Astrocyte of the hippocampus (primary cell): ENCODE data around the gene ARSK.
A peak's percentile ranks its signal among the peaks of the same experiment; 100 is the strongest.

ENCODE experiments used
- DNase-seq: peaks from one replicate; pipeline ENCODE4 v3.0.0; 2011; ENCODE audit warnings: low read depth, low spot score

The ARSK gene, protein sequence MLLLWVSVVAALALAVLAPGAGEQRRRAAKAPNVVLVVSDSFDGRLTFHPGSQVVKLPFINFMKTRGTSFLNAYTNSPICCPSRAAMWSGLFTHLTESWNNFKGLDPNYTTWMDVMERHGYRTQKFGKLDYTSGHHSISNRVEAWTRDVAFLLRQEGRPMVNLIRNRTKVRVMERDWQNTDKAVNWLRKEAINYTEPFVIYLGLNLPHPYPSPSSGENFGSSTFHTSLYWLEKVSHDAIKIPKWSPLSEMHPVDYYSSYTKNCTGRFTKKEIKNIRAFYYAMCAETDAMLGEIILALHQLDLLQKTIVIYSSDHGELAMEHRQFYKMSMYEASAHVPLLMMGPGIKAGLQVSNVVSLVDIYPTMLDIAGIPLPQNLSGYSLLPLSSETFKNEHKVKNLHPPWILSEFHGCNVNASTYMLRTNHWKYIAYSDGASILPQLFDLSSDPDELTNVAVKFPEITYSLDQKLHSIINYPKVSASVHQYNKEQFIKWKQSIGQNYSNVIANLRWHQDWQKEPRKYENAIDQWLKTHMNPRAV

DNA sequence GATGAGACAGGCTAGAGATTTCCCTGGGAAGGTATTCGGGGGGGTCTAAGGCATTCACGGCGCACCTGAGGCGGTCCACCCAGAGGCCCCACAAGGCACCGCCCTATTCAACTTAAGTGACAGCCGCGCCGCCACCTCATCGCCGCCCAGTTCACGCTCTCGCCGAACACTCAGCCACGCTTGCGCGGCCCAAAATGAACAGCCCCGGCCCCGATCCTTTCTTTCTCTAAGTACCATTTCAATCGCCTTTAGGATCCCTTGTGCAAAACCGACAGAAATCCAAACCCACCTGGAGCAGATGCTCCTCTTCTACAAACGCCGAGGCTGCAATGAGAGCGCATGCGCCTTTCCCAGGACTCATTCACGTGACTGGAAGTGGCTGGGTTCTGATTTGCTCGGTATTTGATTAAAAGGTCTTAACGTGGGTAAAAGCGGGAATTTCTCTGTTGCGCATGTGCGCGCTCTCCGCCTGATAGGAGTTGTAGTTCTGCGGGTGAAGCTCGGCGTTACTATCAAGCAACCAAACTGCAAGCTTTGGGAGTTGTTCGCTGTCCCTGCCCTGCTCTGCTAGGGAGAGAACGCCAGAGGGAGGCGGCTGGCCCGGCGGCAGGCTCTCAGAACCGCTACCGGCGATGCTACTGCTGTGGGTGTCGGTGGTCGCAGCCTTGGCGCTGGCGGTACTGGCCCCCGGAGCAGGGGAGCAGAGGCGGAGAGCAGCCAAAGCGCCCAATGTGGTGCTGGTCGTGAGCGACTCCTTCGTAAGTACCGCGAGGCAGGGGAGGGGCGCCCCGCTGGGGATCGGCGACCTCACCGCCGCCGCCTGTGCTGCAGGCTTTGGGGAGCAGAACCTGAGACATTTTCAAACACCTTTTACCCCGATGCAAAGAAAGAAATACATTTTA, at the start of gene ARSK, which contains the start of gene SKIC3:
ARSK (plus strand) TSS at position 455 of the 902 bp plus-strand sequence; CDS start at position 633, 178 bp downstream.
SKIC3 (minus strand) TSS at position 331 of the 902 bp plus-strand sequence. CDS start 7,827 bp downstream, outside the sequence.
- DNase-seq = peak; percentile 99

DNA sequence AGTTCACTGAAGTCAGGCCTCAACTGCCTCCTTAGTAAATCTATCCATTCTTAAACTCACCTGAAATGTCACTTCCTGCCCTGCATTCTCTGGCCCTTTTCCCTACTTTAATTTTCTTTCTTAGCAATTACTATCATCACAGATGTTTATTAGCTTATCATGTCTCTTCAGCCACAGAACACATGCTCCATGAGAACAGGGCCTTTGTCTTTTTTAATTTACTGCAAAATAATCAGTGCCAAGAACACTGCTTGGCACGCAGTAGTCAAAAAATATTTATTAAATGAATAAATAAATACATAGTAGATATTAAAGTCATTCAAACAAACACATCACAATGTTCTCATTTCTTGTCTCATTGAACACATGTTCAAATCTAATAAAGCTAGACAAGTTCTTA, 46.4 kb upstream of the ARSK start:
- DNase-seq = no peak

DNA sequence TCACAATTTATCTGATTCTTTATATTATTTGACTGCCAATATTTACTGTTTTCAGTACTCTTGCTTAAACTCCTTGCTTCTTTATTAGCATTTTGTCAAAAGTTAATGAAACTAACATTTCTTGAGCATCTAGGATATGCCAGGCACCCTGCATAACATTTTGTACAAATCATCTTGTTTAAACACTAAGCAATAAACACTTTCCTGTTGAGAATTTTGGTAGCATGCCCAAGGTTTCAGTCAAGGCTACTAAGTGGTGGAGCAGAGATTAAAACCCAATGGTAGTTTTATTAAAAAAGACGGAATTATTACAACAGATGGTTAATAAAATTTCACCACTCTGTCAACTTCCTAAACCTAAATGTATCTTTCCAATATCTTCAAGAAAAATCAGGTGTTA, 43.3 kb upstream of the ARSK start:
- DNase-seq = no peak

DNA sequence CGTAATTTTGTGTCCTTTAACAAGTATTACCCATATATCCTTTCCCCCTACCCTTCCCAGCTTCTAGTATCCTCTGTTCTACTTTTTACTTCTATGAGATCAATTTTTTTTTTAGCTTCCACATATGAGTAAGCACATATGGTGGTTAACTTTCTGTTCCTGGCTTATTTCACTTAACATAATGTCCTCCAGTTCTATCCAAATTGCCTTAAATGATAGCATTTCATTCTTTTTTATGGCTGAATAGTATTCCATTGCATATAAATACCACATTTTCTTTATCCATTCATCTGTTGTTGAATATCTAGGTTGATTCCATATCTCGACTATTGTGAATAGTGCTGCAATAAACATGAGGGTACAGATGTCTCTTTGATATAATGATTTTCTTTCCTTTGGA, 36.5 kb upstream of the ARSK start:
- DNase-seq = no peak

DNA sequence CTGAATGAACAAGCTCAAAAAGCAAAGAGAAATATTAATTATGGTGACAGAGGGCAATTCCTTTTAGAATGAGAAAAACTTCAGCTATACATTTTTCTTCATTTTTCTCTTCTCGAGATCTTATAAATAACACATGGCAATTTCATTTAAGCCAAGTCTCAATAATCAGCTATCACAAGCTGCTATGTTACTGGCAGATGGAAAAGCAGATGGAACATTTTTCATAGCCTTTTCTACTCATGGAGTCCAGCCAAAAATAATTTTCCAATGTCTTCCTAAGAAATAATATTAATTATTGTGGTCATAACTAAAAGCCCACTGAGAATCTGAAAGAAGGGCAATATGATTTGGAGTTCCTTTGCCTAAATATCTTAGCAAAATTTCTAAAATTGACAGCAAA, 35.8 kb upstream of the ARSK start:
- no peak for DNase-seq

DNA sequence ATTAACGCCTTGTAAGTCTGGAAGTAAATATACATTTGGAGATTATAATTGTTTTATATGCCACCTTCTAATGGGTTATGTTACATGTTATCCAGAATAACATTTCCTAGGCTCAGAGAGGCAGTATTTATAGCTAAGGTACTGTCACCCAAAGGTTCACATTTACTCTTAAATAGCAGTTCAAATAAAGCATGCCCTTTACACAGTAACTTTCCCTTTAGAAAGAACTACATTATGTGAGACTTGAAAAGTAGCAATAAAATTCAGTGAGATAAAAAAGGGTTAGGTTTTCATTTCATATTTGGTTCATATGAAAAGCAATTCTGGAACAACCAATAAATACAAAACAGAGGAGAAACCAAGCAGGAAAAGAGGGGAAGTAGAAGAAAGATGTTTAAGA, 35.2 kb upstream of the ARSK start:
- no peak for DNase-seq

DNA sequence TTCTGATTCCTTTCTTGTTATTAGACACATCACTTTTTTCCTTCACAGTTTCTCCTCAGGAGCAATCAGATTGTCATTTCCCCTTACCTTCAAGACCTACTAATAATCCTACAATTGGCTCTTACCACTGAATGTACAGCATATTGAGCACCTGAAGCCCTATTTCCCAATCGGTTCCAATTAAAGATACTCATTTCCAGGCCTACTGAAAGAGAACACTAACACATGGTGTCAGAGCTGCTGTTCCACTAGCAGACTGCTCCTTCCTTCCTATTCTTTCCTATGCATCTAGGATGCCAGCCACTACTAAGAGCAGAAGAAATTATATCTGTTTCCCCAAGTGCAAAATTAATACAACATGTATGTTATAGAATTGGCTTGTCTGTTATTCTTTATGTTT, 34.7 kb upstream of the ARSK start:
- no peak for DNase-seq

DNA sequence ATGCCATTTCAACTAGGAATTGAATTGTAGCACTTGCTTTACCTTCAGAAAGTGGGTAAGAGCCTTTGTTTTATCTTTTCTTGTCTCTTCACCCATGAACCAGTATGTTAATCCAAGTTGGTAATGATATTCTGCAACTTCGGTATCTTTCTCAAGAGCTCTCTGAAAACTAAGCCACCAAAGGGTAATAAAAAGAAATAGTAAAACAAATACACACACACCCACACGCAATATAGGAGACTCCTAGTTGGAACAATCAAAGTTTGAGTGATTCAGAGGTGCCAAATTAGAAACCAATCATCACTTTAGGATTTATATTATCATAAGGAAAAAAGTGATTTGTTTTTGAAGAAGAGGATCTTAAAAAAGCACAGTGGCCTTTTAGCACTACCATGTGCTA, 30.5 kb upstream of the ARSK start:
- DNase-seq = no peak

DNA sequence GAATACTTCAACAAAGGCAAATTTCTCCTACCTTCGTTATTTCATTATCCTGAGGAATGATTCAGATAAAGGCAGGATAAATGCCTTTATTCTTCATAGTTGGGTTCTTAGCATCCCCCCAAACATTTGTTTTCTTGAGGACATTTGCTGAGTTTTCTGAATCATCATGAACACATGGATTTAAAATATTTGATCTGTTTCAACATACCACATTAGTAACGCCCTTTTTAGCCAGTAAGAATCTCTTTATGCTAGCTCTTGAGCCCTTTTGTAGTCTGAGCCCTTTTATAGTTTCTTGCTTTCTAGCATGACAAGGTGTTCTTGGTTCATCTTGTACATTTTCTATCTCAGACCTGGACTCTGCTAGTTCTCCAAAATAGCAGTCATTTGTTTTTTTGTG, 28.0 kb upstream of the ARSK start:
- no peak for DNase-seq

DNA sequence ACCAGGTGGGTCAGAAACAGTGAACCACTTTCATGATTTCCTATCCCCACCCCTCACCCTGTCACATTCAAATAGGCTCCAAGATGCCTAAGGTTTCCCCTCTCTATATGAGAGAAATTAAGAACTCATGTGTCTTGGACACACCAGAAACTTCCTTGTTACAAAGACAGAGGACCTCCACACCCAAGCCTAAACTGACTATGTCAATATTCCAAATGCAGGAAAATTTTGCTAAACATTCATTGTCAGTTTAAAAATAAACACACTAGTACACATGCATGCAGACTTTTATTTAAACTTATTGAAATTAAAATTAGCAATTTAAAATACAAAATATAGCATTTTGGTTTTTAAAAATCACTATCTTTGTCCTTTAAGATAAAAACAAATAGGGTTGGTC, 26.3 kb upstream of the ARSK start:
- DNase-seq = no peak

DNA sequence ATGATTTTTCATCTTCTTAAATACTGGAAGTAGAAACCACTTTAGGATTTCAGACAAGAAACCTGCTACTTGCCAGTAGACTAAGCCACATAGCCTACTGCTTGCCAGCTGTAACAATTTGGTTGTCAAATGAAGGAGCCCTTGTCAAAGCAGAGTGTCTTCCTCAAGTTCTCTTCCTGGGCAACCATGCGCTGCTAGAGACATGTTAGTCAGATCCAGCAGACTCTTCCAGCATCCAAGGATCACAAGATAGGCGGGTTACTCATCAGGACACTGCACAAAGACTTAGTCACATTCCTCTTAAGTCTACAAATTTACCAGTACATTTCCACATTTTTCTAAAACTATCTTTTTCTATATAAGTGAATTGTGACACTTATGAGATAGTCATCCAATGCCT, 24.5 kb upstream of the ARSK start:
- peak; percentile 37 for DNase-seq

DNA sequence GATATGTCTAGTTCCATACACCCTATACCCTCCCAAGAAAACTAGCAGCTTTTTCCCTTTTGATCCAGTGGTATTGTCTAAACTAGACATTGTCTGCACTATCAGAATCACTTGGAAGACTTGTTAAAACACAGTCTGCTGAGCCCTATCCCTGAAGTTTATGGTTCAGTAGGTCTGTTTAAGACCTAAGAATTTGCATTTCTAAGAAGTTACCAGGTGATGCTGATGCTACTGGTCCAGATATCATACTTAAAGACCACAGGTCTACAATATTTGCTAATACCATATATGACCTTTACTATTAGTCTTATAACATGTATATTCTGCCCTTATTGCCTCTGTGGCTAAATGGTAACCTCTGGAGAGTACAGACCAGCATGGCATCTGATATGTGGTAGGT, 23.4 kb upstream of the ARSK start:
- DNase-seq = no peak

DNA sequence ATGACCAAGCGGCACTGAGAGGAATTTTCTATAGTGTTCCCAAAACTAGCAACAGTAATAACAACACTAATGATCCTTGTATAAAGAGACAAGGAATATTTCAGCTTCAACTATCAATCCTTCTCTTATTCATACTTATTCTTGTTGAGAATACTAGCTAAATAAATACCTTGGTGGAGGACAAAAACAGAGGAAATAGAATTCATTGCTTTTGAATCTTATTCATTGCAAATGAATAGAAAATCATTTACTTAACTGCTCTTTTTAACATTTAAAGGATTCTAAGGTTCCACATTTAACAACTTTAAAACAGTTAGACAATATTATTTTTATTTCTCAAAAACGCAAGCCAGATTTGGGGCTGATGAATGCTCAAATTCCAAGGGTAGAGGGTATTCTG, 22.5 kb upstream of the ARSK start:
- no peak for DNase-seq

DNA sequence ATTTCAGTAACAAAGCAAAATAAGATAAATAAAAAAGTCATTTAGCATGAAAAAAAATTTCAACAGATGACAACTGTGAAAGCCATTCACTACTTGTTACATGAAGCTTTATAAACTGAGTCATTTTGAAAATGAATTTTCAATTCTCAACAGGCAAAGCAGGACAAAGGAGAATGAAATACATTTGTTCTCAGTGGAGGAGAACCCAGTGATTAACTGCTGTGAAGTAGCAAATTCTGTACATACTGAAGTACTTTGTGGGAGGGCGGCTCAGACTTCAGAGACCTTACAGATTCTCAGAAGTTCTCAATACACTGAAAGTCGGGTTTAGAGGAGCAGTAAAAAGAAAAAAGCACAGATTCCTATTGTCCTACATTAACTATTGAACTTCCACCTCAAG, 21.8 kb upstream of the ARSK start:
- peak; percentile 30 for DNase-seq

DNA sequence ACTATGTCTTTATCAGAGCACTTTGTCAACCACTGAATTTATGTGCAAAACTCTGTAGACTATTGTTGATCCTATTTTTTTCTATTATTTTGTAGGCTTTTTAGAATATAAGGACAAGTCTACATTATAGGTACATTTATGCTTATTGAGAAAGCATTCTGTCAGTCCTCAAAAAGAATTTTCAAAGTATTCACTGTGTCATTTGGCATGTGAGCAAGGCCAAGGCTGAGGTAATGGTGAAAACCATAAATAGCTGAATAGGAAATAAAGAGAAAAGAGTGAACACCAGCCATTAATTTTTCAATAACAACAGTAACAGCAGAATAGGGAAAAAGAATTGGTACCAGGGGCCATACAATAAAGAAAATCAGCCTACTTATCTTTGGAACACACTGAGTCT, 21.1 kb upstream of the ARSK start:
- DNase-seq = peak; percentile 14

DNA sequence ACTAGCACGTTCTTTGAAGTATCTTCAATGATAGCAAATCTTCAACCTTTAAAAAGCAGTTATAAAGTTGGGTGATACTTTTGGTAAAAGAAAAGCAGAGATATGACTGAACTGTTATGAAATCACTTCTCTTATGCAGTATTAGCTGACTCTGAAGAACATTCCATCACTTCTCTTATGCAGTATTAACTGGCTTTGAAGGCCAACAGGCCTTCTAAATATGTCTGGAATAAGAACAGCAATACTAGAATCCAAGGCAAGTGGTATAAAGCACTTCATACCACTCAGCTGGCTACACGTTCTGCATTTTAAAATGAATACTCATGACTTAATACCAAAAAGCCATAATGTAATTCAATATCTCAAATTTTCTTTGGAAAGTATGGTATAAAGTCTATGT, 17.4 kb upstream of the ARSK start:
- DNase-seq = no peak

DNA sequence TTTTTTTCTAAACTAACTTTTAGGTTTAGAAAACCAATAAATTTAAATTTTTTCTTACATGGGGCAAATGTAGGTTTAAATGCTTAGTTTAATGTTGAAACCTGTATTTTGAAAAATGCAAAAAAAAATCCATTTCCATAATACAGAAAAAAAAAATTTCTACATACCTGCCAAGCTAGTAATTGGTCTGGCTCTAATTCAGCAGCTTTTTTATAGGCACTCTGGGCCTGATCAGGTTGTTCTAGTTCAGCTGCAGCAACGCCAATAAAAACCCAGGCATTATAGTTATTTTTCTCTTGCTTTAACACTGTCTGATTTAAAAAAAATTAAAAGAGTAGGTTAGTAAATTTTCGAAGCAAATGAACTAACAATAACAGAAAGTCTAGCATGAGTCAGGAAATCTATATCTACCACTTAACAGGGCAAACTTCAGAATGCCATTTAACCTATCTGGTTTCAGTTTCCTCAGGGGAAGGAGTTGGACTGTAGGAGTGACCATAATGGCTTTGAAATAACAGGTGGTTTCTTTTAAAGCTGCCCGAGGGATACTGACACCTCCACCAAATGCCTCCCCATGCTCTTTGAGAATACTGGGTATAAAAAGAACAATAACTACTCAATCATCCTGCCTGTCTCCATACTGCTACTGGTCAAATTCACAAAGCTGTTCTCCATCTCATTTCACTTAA, 11.7 kb upstream of the ARSK start:
- DNase-seq = no peak

DNA sequence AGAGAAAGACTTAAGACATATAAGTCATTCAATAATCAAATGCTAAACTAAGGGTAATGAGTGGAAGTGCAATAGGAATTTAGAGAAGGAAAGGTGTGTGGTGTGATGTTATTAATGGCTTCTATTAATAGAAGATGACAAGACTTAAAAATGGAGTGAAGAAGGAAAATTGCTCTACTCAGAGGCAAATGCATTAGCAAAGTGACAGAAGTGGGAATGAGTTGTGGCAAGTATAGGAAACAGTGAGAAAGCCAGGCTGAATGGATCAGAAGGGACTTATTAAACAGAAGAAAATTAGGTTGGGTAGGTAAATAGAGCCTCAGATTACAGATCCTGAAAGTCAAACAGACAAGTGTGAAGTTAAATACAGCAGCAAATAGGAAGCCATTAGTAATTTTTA, 5.9 kb upstream of the ARSK start:
- DNase-seq = no peak

DNA sequence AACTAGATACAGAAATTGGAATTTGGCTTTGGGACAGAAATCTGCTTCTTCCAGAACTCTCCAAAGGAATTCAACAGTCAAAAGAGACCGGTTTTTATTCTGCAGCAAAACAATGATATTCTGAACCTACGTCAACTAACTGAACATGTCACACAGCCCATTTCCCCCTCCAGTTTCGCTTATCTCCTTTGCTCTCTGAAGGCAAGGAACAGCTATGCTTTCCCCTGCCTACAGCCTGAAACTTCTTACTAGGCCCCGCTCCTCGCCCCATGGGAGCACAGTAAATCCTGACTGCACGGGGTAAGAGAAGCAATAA, 612 bp upstream of the ARSK start:
- no peak for DNase-seq

DNA sequence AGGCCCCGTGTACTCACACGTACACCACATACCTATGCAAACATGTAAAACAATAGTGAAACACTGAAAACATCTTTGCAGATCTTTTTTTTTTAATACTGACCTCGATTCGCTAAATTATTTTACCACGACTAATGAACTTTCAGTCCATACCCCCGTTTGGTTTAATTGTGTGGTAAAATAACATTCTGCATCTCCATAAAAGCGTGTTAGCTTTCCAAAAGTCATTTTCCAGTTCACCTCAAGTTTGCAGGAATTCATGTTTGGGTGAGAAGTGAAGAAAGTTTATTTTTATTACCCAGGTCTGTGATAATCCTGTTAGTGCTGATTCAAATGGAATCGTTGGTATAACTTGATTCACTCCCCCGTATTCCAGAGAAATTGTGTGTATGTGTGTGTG, 652 bp downstream of the ARSK start:
- DNase-seq = peak; percentile 26

DNA sequence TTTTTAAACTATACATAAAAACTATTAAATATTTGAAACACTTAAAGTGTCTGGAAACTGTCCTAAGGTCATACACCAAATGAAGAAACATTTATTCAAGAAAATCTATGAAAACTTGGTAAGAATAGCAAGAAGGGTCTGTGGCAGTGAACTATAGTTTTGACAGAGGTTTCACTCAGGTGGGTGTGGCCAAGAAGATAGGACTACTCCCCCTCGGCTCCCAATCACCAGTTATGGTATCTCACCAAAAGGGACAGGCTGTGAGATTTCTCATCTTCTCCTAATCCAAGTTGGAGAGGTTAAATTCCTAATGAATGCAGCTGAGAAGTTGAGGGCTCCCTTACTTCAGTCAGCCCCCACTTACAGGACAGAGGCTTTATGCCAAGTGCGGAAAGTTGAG, 2.9 kb downstream of the ARSK start:
- no peak for DNase-seq

DNA sequence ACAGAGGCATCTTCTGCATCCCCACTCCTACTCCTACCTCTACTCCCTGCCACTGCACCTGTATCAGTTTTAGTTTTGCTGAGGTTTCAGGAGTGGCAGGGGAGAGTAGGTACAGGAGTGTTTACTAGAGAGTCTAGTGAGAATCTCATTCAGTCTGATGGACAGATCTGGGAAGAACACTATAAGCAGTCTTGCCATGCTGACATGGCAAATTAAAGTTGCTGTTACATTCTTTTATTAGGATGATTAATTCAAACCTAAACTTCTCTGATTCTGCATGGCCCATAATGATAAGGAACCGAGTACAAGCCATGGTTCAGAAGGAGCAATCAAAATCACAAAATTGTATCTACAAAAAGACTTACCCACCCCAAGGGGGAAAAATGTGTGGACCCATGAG, 7.4 kb downstream of the ARSK start:
- DNase-seq = no peak
